ENCODE data around the gene IRF2BPL. TPM values are rescaled to one million over a fixed set of nuclear protein-coding genes. Genes with fewer than 3 reads are reported as not detected.

Gene IRF2BPL
- total and polyA plus RNA-seq, 12 donors, result 6.5 to 104 (median 82.5) TPM

DNA sequence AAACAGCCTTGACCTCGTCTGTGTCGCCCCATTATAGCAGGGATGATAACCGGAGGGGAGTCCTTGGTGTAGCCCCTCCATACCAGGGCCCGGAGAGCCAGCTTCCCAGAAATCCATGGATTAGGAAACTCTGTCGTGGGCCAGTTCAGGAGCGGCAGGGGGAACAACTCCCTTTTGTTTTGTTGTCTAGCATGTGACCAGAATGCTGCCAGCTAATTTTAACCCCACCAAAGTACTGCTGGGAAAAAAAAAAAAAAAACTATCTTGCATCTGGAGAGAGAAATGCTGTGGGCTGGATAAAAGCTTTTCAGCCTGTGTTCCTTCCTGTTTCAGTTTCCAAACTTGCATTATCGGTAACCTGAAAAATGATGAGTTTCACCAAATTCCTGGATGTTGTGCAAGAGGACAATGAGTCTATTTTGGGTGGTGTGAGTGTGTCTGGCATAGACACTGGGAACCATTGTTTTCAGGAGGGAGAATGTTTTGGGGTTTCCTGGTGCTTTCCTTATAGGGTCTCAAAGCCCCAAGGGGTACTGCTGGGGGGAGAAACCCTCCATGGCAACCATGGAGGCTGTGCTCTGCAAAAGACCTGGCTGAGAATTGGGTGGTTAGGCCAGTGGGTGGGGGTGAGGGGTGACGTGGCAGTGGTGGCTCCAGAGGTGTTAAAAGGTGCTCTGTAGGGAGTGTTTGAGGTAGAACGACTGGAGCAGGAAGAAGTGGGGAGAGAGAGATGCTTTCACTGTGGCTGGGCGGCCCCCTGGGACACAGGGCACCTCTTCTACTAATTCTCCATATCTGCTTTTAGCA lies 14.9 kb upstream of the IRF2BPL start:
- peak in 6 of 7 donors; percentile 53 to 77 (median 65) for DNase-seq
- H3K36me3 ChIP-seq (replicated peaks in 1 of 2), result no peaks in the 10 kb centered on the region
- H3K4me3 ChIP-seq, result peak overlapping the region in 1 of 4 donors; percentile 31
- H3K4me1 ChIP-seq (replicated peaks in 1 of 2), result peaks cover 74 to 83% of the 10 kb centered on the region in 2 donors
- WGBS, 4 donors, result 14 to 21% (median 16%) methylated on average over 8 to 10 of the region's 10 CpGs
- no peaks in the 10 kb centered on the region for H3K27me3 ChIP-seq
- intact Hi-C loops (cut with DNase I), result no loop called here
- peak overlapping the region; percentile 96 to 100 (median 97) for H3K27ac ChIP-seq
- peak in 1 of 2 donors; percentile 73 for TF ChIP-seq POLR2A (IDR thresholded peaks at IDR 0.05)
- TF ChIP-seq, protein P1, sequence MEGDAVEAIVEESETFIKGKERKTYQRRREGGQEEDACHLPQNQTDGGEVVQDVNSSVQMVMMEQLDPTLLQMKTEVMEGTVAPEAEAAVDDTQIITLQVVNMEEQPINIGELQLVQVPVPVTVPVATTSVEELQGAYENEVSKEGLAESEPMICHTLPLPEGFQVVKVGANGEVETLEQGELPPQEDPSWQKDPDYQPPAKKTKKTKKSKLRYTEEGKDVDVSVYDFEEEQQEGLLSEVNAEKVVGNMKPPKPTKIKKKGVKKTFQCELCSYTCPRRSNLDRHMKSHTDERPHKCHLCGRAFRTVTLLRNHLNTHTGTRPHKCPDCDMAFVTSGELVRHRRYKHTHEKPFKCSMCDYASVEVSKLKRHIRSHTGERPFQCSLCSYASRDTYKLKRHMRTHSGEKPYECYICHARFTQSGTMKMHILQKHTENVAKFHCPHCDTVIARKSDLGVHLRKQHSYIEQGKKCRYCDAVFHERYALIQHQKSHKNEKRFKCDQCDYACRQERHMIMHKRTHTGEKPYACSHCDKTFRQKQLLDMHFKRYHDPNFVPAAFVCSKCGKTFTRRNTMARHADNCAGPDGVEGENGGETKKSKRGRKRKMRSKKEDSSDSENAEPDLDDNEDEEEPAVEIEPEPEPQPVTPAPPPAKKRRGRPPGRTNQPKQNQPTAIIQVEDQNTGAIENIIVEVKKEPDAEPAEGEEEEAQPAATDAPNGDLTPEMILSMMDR (IDR thresholded peaks at IDR 0.05), result no peak
- H3K9me3 ChIP-seq (replicated peaks in 1 of 3), result no peaks in the 10 kb centered on the region

DNA sequence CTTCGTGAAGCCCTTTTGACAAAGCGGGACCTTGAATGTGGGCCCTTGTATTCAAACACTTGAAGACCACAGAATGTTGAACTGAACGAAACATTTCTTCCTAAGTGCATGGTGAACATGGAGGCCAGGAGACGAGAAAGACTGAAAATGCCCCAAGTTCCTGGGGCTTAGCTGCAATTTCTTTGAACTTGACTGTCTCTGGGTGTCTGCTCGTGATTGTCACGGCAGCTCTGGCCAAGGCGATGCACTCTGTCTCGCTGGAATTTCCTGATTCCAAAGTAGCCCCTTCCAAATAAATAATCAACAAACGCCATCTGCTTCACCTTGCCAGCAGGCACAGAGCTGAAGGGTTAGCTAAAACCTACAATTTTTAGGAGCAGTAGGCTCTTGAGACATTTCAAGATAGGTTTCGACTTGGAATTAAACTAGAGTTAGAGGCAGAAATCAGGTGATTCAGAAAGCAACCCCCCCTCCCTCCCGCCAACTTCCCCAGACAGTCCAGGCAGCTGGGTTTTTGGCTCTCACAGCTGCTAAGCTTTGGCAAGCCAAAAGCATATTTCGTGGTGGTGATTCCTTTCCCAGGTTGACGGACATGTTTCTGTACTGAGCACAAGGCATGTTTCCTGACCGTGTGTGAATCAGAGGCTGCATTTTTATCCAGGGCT lies 13.5 kb upstream of the IRF2BPL start:
- peak overlapping the region; percentile 96 to 100 (median 97) for H3K27ac ChIP-seq
- no peaks in the 10 kb centered on the region for H3K9me3 ChIP-seq (replicated peaks in 1 of 3)
- DNase-seq, result peak; percentile 65 to 92 (median 86)
- H3K4me1 ChIP-seq (replicated peaks in 1 of 2), result peaks cover 82 to 93% of the 10 kb centered on the region in 2 donors
- no peak for TF ChIP-seq POLR2A (IDR thresholded peaks at IDR 0.05)
- TF ChIP-seq, protein P1 (IDR thresholded peaks at IDR 0.05), result no peak
- H3K36me3 ChIP-seq (replicated peaks in 1 of 2), result no peaks in the 10 kb centered on the region
- H3K4me3 ChIP-seq, result no peak overlapping the region
- H3K27me3 ChIP-seq, result no peaks in the 10 kb centered on the region
- 19 to 32% (median 25%) methylated on average over 13 to 14 of the region's 14 CpGs for WGBS, 4 donors
- intact Hi-C loops (cut with DNase I), result no loop called here

DNA sequence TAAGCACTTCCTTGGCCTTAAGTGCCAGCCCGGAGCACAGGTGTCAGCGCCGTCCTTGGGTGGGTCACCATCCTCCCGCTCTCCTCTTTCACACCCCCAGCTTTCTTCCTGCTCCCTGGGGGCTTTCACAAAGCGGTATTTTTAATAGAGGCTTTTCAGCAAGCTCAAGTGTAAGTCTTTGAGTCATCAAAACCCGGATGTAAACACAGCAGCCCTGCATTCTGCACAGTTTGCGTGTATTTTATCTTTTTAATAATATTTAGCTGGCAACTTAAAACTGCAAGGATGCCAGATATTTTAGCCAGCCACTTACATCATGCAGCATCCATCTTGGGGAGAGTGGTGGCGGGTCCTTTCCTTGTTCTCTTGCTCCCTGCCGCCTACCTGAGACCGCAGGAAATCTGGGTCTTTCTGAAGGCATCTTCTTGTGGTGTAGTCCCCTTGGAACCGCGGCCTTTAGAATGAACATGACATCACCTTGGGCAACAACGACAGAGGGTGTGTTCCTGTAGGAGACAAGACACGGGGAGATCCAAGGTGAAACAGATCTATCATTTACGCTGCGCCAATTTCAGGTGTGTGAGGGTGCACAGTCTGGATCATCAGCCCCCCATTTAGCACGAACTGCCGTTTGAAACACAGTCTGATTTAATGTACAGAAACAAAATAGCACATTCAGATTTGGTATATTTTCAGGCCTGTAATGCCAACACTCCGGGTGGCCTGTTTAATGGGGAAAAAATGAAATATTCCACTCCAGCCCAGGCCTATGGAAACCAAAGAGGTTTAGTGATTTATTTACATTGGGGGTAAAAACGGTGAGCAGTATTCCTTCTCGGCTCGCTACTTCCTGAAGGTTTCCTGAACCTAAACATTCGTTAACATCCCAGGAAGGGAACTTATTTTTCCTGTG lies 12.5 kb upstream of the IRF2BPL start:
- no peaks in the 10 kb centered on the region for H3K9me3 ChIP-seq (replicated peaks in 1 of 3)
- peak in 4 of 7 donors; percentile 36 to 64 (median 42) for DNase-seq
- WGBS, 4 donors, result 17 to 25% (median 21%) methylated on average over 23 of the region's 23 CpGs
- H3K4me3 ChIP-seq, result peak overlapping the region in 1 of 4 donors; percentile 37
- no peak for TF ChIP-seq POLR2A (IDR thresholded peaks at IDR 0.05)
- TF ChIP-seq, protein P1 (IDR thresholded peaks at IDR 0.05), result no peak
- intact Hi-C loops (cut with DNase I), result no loop called here
- H3K27ac ChIP-seq, result peak overlapping the region; percentile 96 to 100 (median 97)
- H3K4me1 ChIP-seq (replicated peaks in 1 of 2), result peaks cover 76 to 92% of the 10 kb centered on the region in 2 donors
- no peaks in the 10 kb centered on the region for H3K36me3 ChIP-seq (replicated peaks in 1 of 2)
- no peaks in the 10 kb centered on the region for H3K27me3 ChIP-seq

All from adrenal gland (tissue), 12 donors.